ENCODE results near the gene MTCL1. TPM values are rescaled to one million over a fixed set of nuclear protein-coding genes. Genes with fewer than 3 reads are reported as not detected.
"Not testable (repeated sequence)": the region's sequence is repeated elsewhere in the genome, so short reads cannot be mapped to it uniquely, and the experiment has no call there.

MTCL1 gene
- total RNA-seq, 2 donors from 2014 or later = 4.1 to 17.2 TPM

DNA sequence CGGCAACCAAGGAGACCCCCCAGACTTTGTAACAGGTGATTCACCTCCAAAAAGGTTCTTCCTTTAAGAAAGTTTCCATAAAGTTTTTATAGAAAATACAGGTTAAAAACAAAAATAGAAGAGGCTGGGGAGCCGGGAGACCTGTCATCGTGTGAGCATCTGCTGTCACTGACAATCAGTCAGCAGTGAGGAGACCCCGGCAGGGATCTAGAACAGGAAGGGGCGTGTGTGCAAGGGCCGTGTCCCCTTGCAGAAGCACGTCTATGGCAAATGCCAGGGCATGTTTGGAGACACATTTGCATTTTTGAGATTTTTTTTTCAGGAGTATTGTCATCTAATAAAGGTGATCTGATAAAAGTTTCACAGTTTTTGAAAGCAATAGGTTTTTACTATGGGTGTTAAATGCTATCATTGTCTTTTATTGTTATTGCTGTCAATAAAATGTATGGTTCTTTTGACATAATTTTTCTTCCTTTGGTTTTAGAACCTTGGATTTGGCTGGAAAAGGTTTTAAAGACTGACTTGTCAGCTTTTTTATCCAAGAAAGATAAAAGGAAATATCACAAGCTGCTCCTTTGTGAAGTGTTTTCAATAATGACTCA is 52.1 kb downstream of the MTCL1 start:
- DNase-seq (no peak), ATAC-seq (peak; percentile 82)
- intact Hi-C loops (cut with DNase I, micrococcal nuclease) = no loop called here

- no peak for DNase-seq
- no peak for ATAC-seq
- intact Hi-C loops (cut with DNase I, micrococcal nuclease) = no loop called here
Observed at GRCh38 chr18:8758466-8758865, 53.1 kb downstream of the MTCL1 start.

GRCh38 chr18:8760984-8761383 is 55.6 kb downstream of the MTCL1 start:
- ATAC-seq = no peak
- no peak for DNase-seq
- intact Hi-C loops (cut with DNase I, micrococcal nuclease) = no loop called here

DNA sequence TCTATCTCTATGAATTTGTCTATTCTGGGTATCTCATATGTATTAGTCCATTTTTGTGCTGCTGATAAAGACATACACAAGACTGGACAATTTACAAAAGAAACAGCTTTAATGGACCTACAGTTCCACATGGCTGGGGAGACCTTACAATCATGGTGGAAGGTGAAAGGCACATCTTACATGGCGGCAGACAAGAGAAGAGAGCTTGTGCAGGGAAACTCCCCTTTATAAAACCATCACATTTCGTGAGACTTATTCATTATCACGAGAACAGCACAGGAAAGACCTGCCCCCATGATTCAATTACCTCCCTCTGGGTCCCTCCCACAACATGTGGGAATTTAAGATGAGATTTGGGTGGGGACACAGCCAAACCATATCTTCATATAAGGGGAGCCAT is 56.2 kb downstream of the MTCL1 start:
- ATAC-seq; DNase-seq; intact Hi-C loops (cut with DNase I, micrococcal nuclease): not testable (repeated sequence)

DNA sequence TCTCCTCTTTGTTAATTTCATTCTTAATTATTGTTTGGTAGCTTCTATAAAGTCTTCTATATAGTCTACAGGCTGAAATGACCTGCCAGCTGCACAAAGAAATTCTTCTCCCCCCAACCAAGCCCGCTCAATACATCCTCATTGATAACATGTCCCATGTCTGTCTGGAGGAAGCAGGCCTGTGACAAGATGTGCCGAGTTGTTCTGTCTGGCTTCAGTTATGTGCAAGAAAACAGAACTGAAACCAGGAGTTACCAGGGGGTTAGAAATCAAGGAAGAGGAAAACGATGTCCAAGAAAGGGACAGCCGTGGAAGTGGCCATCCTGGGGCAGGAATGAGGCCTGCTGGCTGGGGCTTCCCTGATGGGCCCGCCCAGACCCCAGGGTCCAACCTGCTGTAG is 57.6 kb downstream of the MTCL1 start:
- no peak for ATAC-seq
- intact Hi-C loops (cut with DNase I, micrococcal nuclease) = no loop called here
- DNase-seq = no peak

- no peak for DNase-seq
- intact Hi-C loops (cut with DNase I, micrococcal nuclease) = no loop called here
- ATAC-seq = no peak
Observed at GRCh38 chr18:8763611-8764010, 58.3 kb downstream of the MTCL1 start.

DNA sequence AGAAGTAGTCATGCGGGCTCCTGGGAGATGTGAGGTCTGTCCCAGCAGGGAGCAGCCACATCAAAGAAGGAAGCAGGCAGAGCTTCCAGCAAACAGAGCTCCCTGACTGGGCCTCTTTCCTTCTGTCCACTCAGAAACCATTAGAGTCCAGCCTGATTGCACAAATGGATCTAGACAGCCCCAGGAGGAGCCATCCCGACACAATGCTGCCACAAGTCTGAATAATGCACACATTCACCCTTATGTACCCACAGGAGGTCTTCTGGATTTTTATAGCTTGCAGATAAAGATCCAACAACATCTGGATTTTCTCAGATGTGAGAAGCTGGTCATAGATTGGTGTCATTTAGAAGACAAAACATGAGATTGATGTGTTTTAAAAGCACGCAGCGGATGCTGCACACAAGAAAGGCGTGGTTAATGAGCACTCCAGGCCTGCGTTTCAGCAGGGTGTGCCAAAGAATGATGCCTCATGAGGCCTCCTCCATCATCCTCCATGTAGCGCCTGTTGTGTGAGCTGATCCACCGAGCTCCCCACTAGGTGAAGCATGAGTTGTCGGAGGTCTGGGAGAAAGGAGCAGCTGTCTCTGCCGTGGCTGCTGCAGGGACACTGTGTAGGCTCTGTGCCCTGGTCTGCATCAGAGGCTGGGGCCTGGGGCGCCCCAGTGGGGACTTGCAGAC is 60.6 kb downstream of the MTCL1 start:
- intact Hi-C loops (cut with DNase I, micrococcal nuclease) = no loop called here
- DNase-seq (no peak), ATAC-seq (no peak)

GRCh38 chr18:8766559-8767293 is 61.4 kb downstream of the MTCL1 start:
- intact Hi-C loops (cut with DNase I, micrococcal nuclease) = no loop called here
- ATAC-seq = no peak

DNA sequence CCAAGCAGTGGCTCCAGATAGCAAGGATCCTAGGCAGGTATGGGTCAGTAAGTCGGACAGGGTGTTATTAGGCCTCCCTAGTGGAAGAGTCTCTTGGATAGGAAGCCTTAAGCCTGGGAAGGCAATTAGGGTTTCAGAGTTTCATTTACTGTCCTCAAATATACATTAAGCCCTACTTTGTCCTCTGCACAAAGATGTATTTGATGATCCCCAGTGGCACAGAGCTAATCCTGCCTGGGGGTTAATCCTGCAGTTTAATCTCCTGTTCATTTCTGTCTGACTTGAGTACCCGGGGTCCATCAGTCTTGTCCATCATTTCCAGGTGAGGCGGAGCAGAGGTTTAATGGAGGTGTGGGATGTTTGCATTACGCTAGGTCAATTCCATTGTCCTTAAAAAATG is 62.0 kb downstream of the MTCL1 start:
- ATAC-seq (no peak), DNase-seq (no peak)
- intact Hi-C loops (cut with DNase I, micrococcal nuclease) = no loop called here

More at GRCh38 chr18:8766559-8767293, 61.4 kb downstream of the MTCL1 start:
- no peak for DNase-seq

DNA sequence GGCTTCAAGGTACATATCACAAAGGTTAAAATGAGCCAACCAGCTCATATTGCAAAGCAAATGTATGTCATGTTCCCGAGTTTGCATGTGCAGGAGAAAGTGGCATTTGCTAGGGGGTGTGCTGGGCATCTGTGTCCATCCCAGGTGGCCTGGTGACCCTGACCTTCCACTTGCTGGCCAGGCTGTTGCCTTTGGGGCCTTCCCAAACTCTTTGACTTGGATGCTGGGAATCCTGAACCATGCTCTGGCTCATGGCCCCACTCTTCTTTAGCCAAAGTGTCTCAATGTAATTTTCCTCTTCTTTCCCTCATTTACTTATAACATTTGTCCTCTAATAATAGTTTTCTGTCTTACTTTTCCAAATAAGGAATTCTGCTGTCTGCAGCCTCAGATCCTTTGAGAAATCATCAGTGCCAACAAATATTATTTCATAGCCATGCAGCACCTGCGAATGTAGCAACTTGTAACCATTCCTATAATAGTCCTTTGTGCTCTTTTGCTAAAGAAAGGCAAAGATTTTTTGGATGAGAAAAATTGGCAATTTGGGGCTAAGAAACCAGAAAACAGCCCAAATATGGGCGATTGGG is 64.2 kb downstream of the MTCL1 start:
- DNase-seq = no peak
- ATAC-seq = no peak
- intact Hi-C loops (cut with DNase I, micrococcal nuclease) = no loop called here

DNA sequence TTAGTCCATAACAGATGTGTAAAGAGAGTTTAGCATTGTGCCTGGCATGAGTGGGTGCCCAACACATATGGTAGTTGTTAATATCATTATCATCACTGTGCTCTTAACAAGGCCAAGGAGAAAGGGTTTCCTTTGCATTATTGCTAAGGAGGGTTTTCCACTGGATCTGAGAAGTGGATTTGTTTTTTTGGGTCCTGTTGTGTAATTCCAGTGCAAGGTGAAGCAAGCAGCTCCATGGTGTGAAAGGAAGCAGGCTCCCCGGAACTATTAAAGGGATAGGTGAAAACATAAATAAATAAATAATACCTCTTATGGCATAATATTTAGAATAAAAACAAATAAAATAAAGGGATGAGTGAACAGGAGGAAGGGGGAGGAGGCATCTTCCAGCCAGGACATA is 65.3 kb downstream of the MTCL1 start:
- intact Hi-C loops (cut with DNase I, micrococcal nuclease) = no loop called here
- no peak for ATAC-seq
- no peak for DNase-seq

DNA sequence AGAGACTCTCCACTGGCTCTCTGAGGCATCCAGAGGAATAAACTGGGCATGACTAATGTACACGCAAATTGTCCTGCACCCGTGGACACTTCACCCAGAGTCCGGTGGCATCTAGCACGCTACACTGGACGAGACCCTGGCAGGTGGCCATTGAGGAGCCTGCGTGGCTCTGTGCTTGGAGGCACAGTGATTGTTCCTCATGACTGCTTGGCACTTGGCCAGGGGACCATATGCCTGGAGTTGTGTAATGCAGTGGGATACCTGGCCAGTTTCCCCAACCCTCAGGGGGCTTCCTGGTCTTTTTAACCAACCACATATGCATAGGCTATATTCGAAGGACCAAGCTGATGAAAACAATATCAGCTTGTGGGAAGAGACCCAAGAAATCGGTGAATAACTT is 66.6 kb downstream of the MTCL1 start:
- intact Hi-C loops (cut with DNase I, micrococcal nuclease) = no loop called here
- ATAC-seq (no peak), DNase-seq (peak; percentile 46 to 63)

DNA sequence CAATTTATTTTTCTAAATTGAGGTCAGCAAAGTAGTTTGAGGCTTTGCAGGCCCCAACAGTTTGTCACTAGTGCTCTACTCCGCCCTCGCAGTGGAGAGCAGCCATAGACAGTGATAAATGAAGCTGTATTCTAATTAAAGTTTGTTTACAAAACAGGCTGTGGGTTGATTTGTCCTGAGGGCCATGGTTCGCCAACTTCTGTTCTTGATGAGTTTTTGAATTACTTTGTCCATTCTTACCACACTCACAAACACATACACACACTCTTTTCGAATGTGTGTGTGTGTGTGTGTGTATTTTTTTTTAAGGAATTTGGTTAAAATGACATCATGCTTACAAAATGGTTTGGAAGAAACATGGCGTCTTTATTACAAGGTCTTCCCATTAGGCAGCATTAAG is 68.6 kb downstream of the MTCL1 start:
- ATAC-seq = no peak
- no peak for DNase-seq
- intact Hi-C loops (cut with DNase I, micrococcal nuclease) = no loop called here

DNA sequence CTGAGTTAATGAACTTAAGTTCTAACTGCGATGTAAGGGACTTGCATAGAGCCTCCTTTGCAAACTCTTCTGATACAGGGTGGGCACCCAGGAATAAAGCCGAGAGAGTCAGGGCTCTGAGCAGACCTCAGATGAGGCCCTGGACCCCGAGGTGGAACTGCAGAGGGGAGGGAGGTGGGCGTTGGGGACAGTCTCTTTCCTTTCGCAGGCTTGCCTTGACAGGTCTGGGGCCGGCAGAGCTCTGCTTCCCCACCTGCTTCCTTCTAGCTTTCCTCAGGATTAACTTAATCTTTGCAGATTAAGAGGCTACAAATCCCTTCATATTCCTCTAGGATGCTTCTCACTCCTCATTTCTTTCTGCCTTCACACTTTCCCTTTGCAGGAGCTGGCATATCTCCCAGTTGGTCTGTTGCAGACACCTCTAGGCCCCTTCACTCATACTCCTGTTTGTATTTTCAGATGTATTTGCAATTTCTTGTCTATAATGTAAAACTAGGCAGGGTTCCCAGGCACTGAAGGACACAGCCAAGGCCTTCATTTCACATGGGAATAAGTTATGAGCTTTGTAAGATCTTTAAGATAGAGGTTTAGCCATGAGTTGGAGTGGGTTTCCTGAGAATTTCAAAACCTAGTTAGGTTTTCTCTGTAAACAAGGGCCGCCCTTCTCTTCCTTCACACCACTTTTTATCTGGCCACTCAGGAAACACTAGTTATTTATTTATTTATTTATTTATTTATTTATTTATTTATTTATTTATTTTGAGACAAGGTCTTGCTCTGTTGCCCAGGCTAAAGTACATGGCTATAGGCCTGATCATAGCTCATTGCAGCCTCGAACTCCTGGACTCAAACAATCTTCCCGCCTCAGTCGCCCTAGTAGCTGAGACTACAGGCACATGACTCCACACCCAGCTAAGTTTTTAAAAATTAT is 70.9 kb downstream of the MTCL1 start:
- intact Hi-C loops (cut with DNase I, micrococcal nuclease) = no loop called here
- ATAC-seq (no peak), DNase-seq (no peak)

- DNase-seq = no peak
- intact Hi-C loops (cut with DNase I, micrococcal nuclease) = no loop called here
- ATAC-seq = no peak
Observed at GRCh38 chr18:8777846-8778245, 72.5 kb downstream of the MTCL1 start.

GRCh38 chr18:8778386-8778785 is 73.0 kb downstream of the MTCL1 start:
- intact Hi-C loops (cut with DNase I, micrococcal nuclease) = no loop called here
- no peak for DNase-seq
- no peak for ATAC-seq

DNA sequence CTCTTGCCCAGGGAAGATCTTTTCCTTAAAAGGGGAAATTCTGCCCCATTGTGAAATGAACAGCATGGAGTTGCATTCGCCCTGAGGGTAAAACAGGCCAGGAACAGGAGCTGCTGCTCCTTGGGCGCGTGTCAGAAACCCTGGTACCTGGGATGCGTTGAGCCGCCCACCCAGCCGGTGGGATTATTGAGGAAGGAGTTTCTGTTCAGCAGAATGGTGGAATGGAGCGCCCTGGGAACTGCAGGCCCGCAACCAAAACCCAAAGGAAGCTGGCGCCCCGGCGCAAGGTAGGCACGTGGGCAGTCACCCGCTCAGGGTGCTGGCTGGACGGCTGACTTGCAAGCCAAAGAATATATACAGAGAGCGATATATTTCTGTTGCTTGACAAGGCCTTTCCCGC is 73.5 kb downstream of the MTCL1 start:
- ATAC-seq (no peak), DNase-seq (no peak)
- intact Hi-C loops (cut with DNase I, micrococcal nuclease) = no loop called here

DNA sequence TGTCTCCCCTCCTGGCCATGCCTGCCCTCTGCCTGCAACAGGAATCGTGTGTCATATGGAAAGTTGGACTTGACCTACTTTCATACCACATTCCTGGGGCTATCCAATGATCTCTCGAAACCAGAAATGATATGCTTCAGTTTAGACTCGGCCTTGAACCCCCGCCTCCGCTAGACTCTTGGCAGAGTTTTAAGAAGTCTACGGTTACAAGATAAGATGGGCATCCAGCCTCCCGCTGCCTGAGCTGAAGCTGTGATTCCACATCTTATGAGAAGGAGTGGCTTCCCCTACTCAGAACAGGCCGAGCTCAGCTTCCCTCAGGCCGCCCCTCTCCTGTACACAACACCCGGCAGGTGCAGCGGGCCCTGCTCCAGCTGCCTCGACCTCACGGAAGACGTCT is 73.9 kb downstream of the MTCL1 start:
- DNase-seq (no peak), ATAC-seq (no peak)
- intact Hi-C loops (cut with DNase I, micrococcal nuclease) = no loop called here

- DNase-seq (no peak), ATAC-seq (no peak)
- intact Hi-C loops (cut with DNase I, micrococcal nuclease) = no loop called here
Observed at GRCh38 chr18:8780227-8780626, 74.9 kb downstream of the MTCL1 start.
